ENCODE data around the gene TNFSF11. TPM values are rescaled to one million over a fixed set of nuclear protein-coding genes. Genes with fewer than 3 reads are reported as not detected.

TNFSF11 gene
- total RNA-seq, 4 donors from 2014 or later: 0.14 TPM; not detected in 3

GRCh38 chr13:42574435-42575311 is 721 bp downstream of the TNFSF11 start:
- no peak overlapping the region for H3K4me3 ChIP-seq
- DNase-seq: no peak
- peaks cover 0 to 9% of the 10 kb centered on the region in 2 donors for H3K27me3 ChIP-seq
- TF ChIP-seq CTCF (IDR thresholded peaks at IDR 0.05) (no peak), POLR2A (IDR thresholded peaks at IDR 0.05) (no peak)
- intact Hi-C loops (cut with DNase I; ENCODE audit: low total_unique reads): no loop called here
- H3K4me1 ChIP-seq: no peaks in the 10 kb centered on the region
- no peak overlapping the region for H3K27ac ChIP-seq
- H3K36me3 ChIP-seq: no peaks in the 10 kb centered on the region
- H3K9me3 ChIP-seq: no peaks in the 10 kb centered on the region

DNA sequence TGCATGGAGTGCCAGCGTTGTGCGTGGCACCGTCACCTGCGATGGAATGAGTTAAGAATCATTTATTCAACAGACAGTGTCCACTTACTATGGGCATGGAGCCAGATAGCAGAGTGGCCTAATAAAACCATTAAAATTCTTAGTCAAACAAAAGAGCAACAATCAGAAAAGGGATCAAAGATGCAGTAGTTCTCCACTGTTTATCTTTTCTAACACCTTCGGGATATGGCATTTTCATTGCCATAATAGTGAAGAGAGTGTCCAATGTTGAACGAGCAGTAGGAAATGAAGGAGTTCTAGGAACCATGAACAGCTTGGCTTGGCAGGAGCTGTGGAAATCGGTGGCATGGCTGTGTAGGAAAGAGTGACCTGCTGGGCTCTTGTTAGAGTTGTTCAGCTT is 2.0 kb downstream of the TNFSF11 start:
- intact Hi-C loops (cut with DNase I; ENCODE audit: low total_unique reads): no loop called here

GRCh38 chr13:42577538-42577937 is 3.6 kb downstream of the TNFSF11 start:
- Histone ChIP-seq H3K27ac (no peak overlapping the region), H3K27me3 (peaks cover 0 to 9% of the 10 kb centered on the region in 2 donors), H3K36me3 (no peaks in the 10 kb centered on the region), H3K4me1 (no peaks in the 10 kb centered on the region), H3K9me3 (no peaks in the 10 kb centered on the region), H3K4me3 (no peak overlapping the region)
- no peak for DNase-seq
- intact Hi-C loops (cut with DNase I; ENCODE audit: low total_unique reads): no loop called here
- no peak for TF ChIP-seq POLR2A (IDR thresholded peaks at IDR 0.05)
- TF ChIP-seq CTCF (IDR thresholded peaks at IDR 0.05): no peak

More for the DNA sequence above, 2.0 kb downstream of the TNFSF11 start:
- Histone ChIP-seq H3K27ac (no peak overlapping the region), H3K4me1 (no peaks in the 10 kb centered on the region), H3K36me3 (no peaks in the 10 kb centered on the region), H3K27me3 (peaks cover 0 to 9% of the 10 kb centered on the region in 2 donors), H3K9me3 (no peaks in the 10 kb centered on the region), H3K4me3 (no peak overlapping the region)
- DNase-seq: no peak
- TF ChIP-seq CTCF (IDR thresholded peaks at IDR 0.05) (no peak), POLR2A (IDR thresholded peaks at IDR 0.05) (no peak)

GRCh38 chr13:42580644-42581043 is 6.7 kb downstream of the TNFSF11 start:
- no peak for TF ChIP-seq CTCF (IDR thresholded peaks at IDR 0.05)
- no peak for TF ChIP-seq POLR2A (IDR thresholded peaks at IDR 0.05)
- intact Hi-C loops (cut with DNase I; ENCODE audit: low total_unique reads): no loop called here

DNA sequence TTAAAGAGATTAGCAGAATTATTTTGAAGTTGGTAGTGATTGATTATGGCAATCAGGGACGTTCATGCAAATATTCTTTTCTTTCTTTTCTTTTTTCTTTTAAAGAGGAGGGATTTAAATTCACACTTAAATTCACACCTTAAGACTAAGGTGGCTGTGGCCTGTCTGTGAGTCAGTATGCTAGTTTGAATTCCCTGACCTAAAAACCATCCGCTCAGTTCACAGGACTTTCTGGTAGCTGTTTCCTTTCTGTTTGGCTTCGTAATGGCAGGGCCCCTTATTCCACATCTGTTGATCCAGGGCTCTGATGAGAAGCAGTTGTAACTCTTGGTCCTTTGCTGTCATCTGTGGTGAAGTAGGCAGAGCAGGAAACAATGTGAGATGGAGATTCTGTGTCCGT is 7.5 kb downstream of the TNFSF11 start:
- Histone ChIP-seq H3K27me3 (peaks cover 0 to 6% of the 10 kb centered on the region in 2 donors), H3K9me3 (no peaks in the 10 kb centered on the region), H3K4me3 (no peak overlapping the region), H3K4me1 (no peaks in the 10 kb centered on the region), H3K27ac (no peak overlapping the region), H3K36me3 (no peaks in the 10 kb centered on the region)
- DNase-seq: no peak
- intact Hi-C loops (cut with DNase I; ENCODE audit: low total_unique reads): no loop called here
- TF ChIP-seq CTCF (IDR thresholded peaks at IDR 0.05) (no peak), POLR2A (IDR thresholded peaks at IDR 0.05) (no peak)

More at GRCh38 chr13:42580644-42581043, 6.7 kb downstream of the TNFSF11 start:
- Histone ChIP-seq H3K27me3 (peaks cover 0 to 6% of the 10 kb centered on the region in 2 donors), H3K4me1 (no peaks in the 10 kb centered on the region), H3K27ac (no peak overlapping the region), H3K9me3 (no peaks in the 10 kb centered on the region), H3K4me3 (no peak overlapping the region), H3K36me3 (no peaks in the 10 kb centered on the region)
- DNase-seq: no peak

Measured in uterus (tissue), 4 donors.